HG03025 (cell line): Measurements from ENCODE around the gene DLAT.
"Not testable (repeated sequence)": the region's sequence is repeated elsewhere in the genome, so short reads cannot be mapped to it uniquely, and the experiment has no call there.

ENCODE experiments used
- ATAC-seq: cut with Tn5 transposase; IDR thresholded peaks from one replicate; pipeline ENCODE4 v1.9.1; 2021; ENCODE audit warnings: mild to moderate bottlenecking, moderate library complexity; ENCODE audit not compliant: unreplicated experiment, low FRiP score

The DLAT gene

DNA sequence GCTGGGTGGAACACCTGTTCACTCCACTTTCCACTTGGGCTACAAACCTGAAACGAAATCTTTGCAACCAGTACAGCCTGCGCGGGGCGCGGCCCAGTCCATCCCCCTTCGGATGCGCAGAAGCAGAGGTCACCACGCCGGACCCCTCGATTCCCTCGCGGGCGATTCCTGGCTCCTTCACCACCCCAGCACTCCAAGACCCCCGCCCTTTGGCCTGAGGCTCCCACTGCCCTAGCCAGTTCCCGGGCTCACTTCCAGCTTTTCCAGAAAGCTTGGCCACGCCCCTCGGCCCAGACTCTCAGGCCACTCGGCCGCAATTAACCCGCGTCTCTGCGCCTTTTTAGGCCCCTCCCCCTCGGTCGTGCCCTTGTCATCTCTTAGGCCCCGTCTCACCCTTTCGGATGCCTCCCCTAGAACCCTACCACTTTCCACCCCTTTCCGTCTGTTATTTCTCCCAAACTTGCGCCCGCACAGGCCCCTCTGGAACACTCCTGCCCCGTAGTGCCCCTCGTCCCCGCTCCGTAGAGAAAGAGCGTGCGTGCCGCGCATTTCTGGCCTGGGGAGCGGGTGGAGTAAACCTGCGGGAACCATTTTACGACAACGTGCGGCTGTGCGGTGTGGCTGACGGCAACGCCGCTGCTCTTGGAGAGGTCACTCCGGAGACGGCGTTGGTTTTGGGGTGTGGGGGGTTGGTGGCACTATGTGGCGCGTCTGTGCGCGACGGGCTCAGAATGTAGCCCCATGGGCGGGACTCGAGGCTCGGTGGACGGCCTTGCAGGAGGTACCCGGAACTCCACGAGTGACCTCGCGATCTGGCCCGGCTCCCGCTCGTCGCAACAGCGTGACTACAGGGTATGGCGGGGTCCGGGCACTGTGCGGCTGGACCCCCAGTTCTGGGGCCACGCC, at the start of gene DLAT:
TSS of gene DLAT (plus strand) at position 636 of the 906 bp plus-strand sequence. CDS start at position 701, 65 bp downstream.
- ATAC-seq, result peak; percentile 72

DNA sequence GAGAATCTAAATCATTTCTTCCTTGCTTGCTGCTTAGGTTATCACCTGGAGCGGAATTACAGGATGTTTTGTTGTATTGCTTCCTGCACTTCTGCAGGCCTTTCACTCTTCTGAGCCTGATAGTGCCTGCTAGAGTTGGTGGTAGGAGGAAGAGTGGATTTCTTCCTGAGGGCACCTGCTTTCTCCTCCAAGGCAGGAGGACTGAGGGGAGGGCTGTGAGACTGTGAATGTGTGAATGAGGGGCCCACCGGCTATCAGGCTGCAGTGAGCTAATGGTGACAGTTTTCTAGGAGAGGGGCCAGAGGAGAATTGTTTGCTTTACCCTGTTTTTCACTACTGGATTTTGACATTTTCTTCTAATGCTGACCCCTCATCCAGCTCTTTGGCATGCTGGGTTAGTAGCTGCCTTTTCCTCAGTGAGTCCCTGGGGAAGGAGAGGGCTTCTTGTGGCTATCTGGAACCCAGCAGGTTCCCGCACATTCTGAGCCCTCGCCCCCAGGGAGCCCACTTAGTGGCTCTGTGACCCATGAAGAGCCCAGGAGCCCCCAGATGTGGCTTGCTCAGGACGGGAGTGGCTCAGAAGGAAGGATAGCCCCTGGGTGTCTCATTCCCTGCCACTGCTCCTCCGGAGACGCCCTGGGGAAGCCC, 49.0 kb upstream of the DLAT start:
- ATAC-seq, result no peak

DNA sequence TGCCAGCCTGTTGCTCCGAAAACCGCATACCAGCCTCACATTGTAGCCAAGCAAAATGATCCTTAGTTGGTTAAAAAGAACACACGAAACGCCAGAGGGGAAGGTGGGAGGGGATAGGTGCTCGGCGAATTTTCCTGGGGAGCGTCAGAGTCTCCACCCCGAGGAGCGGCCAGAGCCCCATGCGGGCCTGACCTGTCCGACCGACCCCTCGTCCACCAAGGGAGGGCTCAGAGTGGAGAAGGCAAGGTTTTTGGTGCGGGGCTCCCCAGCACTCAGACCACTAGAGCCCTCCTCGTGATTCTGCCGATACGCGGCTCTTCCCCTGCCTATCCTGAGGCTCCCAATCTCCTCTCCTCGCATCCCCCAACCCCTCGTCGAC, 48.5 kb upstream of the DLAT start:
- no peak for ATAC-seq

DNA sequence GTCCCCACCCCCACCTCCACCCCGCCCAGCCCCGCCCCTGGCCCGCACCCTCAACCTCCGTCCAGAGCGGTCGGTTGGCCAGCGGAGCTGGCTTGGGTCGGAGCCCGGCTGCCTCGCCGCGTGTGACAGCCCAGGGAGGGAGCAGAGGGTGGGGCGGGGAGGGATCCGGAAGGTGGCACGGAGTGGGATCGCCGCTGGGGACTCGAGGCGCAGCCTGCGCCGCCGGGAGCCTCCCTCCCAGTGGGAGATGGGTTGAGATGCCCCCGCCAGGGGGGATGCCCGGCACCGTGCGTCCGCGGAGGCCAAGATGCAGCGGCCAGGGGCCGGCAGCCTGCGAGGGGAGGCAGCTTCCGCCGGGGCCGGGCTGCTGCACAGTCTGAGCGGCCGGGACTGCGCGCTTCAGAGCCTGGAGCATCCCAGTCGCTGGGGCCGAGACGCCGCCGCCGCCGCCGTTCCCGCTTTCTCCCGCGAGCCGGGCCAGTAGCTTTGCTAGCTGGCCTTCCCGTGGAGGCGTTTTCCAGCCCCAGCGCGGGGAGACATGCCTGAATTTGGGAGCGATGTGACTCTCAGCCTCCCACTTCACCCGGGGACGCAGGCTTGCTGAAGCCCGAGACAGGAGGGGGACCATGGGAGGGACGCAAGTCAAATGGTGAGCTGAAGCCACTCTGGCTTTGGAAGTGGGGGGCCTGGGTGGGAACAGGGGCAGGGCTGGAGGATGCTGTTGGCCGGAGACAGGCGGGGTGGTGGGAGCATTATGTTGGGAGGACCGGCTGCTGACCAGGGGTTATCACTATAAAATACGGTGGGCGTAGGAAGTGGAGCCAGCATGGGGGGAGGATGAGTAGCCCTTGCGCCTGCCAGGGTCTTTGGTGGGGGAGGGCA, 47.8 kb upstream of the DLAT start:
- ATAC-seq, result no peak

- ATAC-seq, result no peak
These were observed 47.0 kb upstream of the DLAT start for GRCh38 chr11:111978028-111978771.

DNA sequence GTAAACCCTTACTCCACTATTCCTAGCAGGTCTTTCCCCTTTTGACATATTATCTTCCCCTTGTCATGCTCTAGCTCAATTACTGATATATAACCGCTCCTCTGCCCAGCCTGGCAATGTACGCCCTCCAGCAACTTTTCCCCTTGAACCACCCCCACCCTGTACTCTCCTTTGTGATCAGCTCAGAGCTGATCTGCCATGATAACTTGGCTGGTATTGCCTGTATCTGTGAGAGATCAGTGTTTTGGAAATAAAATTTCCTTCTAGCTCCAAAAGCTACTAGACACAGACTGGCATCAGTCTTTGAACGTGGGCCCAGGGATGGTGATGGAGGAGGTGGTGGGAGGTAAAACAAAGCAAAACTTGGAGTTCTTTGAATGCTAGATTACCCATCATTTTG, 45.1 kb upstream of the DLAT start:
- ATAC-seq, result no peak

- ATAC-seq, result no peak
These were observed 43.9 kb upstream of the DLAT start for GRCh38 chr11:111981270-111981669.

DNA sequence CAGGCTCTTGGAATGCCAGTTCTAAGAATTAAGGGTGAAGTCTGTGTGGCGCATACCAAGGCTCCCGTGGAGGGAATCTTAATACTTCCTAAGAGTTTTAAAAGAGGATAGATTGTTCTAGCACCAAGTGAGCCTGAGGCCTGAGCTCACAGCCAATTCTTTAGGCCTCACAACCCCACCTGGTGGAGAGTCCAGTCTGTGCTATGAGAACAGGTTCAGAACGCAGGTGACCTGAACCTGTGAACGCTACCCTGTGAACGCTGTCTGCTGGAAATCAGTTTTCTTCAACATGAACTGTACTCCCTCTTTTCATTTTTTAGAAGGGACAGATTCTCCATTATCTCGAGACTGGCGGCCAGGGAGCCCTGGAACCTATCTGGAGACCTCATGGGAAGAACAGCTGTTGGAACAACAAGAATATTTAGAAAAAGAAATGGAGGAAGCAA, 43.2 kb upstream of the DLAT start:
- ATAC-seq, result no peak

DNA sequence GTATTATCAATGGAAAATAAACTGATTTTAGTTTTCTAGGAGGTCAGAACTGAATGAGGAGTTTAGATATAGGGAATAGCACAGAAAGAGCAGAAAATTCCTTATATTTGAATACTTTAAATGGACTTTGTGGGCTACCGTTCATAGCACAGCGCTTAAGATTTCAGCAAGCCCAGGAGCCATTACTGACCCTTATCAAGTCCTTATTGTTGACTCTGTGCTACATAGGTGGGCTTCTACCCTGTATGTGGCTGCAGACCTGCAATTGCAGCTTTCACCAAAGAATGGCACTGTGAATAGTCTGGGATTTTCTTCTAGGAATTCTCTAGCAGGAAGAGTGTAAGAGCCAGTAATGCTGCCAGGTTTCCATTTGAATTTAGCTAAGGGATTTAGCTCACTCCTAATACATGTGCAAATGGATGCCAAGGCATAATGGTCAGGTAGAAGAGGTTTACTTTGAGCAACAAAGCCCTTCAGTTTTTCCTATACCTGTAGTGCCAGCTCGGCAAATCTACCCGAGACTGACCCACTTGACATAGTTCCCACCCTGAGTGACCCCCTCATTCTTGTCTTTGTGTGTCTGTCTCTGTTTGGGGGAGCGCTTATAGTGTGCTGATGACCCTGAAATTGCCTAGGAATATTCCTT, 42.5 kb upstream of the DLAT start:
- no peak for ATAC-seq

GRCh38 chr11:111983187-111983986, 41.8 kb upstream of the DLAT start:
- ATAC-seq, result no peak

DNA sequence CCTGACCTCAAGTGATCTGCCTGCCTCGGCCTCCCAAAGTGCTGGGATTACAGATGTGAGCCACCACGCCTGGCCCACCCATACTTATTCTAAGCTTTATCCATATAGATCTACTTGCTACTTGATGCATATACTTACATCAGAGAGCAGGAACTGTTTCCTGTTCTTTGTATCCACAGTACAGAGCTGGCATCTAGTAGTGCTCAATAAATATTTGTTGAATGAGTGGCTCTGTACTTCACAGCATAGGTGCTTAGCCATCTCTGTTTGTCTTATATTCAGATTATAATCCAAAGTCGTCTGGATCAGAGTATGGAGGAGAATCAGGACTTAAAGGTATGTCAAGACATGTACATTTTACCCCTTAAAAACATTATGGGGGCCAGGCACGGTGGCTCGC, 38.6 kb upstream of the DLAT start:
- ATAC-seq, result no peak

GRCh38 chr11:111990381-111990780, 34.8 kb upstream of the DLAT start:
- no peak for ATAC-seq

DNA sequence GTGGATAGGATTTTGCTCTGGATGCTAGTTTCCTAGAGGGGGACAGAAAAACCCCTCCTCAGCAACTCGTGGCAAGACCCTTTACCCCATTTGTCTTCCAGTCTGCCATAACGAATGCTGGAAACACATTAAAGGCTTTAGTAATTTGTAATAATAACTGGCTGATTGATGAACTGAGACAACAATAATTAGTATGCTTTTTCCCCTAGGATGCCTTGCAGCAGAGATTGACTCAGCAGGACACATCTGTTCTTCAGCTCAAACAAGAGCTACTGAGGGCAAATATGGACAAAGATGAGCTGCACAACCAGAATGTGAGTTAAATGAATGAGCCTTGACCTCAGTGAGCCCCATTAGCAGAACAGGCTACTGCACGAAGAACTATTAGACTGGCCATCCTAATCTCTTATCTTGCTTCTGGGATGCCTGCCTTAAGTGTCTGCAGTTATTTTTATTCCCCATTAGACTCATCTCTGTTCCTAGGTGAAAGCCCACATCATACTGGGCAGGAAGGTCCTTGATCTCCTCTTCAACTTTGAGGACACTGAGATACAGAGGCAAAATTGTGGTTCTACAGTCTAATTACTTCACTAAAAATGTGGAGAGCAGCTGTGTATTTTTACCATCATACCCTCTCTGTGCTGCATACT, 32.9 kb upstream of the DLAT start:
- ATAC-seq, result no peak

GRCh38 chr11:111996129-111996528, 29.1 kb upstream of the DLAT start:
- ATAC-seq, result no peak

GRCh38 chr11:111996669-111997068, 28.5 kb upstream of the DLAT start:
- ATAC-seq, result not testable (repeated sequence)

GRCh38 chr11:111999111-111999510, 26.1 kb upstream of the DLAT start:
- no peak for ATAC-seq

- no peak for ATAC-seq
These were observed 24.5 kb upstream of the DLAT start for GRCh38 chr11:112000703-112001102.

DNA sequence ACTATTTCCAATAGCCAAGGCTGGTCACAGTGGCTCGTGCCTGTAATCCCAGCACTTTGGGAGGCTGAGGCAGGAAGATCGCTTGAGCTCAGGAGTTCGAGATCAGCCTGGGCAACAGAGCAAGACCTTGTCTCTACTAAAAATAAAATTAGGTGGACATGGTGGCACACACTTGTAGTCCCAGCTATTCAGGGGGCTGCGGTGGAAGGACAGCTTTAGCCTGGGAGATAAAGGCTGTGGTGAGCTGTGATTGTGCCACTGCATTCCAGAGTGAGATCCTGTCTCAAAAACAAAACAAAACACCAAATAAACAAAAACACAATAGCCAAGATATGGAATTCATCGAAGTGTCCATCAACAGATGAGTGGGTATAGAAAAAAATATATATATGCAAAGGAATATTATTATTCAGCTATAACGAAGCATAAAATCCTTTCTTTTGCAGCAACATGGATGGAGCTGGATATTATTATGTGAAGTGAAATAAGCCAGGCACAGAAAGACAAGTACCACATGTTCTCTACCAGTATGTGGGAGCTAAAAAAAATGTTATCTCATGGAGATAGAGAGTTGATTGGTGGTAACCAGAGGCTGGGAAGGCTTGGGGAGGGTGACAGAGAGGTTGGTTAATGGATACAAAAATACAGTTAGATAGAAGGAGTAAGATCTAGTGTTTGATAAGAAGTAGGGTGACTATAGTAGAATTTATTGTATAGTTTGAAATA, 22.6 kb upstream of the DLAT start:
- no peak for ATAC-seq
